ENCODE results near the gene CLIC1.

Gene CLIC1

DNA sequence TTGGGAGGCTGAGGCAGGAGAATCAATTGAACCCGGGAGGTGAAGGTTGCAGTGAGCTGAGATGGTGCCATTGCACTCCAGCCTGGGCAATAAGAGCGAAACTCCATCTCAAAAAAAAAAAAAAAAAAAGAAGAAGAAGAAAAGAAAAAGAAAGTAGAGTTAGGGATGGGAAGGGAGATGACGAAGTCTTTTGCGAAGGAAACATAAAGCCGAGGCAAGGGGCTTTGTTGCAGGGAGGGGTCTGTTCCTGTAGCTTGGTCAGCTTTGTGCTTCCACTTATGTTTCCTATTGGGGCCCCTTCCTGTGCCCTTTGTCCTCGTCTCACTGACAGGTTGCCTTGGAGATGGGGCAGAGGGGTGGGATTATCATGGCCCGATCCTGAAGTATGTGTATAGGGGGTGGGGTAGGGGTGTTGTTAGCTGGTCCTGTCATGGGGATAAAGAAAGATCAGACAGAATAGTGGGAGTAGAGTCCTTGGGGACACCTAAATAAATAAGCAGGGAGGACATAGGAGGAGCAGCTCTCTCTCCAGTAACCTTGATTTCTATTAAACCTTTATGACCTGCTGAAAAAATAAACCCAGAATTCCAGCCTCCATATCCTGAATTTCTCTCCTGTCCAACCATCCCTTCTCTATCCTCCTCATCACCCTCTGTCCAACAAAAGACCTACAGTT lies 1.1 kb upstream of the CLIC1 start:
- FAIRE-seq, result no peak
- no peak for DNase-seq (ENCODE audit: insufficient read length, low spot score)
- TF ChIP-seq, protein P1, sequence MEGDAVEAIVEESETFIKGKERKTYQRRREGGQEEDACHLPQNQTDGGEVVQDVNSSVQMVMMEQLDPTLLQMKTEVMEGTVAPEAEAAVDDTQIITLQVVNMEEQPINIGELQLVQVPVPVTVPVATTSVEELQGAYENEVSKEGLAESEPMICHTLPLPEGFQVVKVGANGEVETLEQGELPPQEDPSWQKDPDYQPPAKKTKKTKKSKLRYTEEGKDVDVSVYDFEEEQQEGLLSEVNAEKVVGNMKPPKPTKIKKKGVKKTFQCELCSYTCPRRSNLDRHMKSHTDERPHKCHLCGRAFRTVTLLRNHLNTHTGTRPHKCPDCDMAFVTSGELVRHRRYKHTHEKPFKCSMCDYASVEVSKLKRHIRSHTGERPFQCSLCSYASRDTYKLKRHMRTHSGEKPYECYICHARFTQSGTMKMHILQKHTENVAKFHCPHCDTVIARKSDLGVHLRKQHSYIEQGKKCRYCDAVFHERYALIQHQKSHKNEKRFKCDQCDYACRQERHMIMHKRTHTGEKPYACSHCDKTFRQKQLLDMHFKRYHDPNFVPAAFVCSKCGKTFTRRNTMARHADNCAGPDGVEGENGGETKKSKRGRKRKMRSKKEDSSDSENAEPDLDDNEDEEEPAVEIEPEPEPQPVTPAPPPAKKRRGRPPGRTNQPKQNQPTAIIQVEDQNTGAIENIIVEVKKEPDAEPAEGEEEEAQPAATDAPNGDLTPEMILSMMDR (IDR thresholded peaks at IDR 0.05; ENCODE audit: insufficient read depth, missing control alignments), result no peak

DNA sequence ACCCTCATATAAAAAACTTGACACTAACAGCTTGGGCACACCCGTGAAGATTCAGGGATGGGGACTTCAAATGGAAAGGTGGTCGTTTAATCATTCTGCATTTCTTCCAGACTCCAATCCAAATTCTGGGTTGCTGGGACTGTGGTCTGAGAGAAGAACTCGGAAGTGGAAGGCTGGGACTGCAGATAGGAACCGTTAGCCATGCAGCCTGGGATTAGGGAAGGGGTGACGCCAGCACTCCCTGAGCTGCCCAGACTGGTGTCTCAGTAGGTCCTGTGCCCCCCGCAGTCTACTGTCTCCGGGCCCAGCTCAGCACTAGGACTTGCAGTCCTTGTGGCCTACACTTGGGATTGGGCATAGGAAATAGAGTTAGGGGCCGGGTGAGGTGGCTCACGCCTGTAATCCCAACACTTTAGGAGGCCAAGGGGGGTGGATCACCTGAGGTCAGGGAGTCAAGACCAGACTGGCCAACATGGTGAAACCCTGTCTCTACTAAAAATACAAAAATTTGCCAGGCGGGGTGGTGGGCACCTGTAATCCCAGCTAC lies 511 bp upstream of the CLIC1 start:
- no peak for FAIRE-seq
- no peak for DNase-seq (ENCODE audit: insufficient read length, low spot score)
- TF ChIP-seq, protein P1 (IDR thresholded peaks at IDR 0.05; ENCODE audit: insufficient read depth, missing control alignments), result no peak

DNA sequence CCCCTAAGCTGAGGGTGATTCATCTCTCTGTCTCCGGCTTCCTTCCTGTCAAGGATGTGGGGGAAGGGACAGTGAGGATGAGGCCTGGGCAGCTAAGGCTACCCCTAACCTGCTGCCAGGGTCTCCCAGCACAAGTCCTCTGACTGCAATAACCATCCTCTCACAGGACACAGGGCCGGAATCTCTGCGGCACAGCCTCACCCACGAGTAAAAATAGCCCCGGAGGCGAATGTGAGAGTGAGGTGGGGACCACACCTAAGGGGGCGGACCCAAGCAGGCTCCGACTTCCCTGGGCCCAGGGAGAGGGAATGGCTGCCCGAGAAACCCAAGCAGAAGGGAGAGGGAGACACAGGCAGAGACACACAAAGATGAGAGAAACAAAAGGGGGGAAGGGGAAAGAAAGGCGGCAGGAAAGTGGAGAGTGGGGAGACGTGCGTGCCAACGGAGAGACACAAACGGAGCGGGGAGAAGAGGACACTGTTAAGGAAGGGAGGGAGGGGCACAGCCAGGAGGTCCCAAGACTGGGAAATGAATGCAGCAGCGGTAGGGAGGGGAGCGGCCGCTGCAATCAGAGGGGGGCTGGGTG lies 1.4 kb downstream of the CLIC1 start:
- DNase-seq (ENCODE audit: insufficient read length, low spot score), result no peak
- TF ChIP-seq, protein P1 (IDR thresholded peaks at IDR 0.05; ENCODE audit: insufficient read depth, missing control alignments), result no peak
- no peak for FAIRE-seq

DNA sequence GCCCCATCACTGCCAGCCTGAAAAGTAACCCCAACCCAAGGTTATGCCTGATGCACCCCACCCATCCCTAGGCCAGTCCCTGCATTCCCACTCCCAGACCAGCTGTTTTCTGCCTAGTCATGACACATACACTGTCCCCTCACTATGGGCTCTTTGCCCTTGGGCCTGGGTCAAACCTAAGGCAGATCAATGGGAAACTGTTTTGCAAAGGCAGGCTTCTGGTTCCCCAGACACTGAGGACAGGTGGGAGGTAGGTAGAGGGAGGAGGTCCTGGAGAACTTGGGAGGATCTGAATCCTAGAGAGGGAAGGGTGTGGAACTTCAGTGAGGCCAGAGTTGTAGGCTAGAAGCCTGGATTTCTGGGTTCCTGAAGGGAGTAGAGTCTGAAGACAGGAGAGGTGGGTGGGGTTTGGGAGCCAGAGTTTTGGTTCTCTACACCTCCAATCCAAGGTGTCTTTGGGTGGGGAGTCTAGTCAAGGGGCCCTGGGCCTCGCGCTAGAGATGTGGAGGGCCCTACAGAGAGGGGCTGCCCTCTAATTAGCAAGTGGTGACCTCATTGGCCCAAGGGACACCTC lies 2.0 kb downstream of the CLIC1 start:
- FAIRE-seq (no peak), DNase-seq (ENCODE audit: insufficient read length, low spot score) (no peak)
- TF ChIP-seq, protein P1 (IDR thresholded peaks at IDR 0.05; ENCODE audit: insufficient read depth, missing control alignments), result no peak

DNA sequence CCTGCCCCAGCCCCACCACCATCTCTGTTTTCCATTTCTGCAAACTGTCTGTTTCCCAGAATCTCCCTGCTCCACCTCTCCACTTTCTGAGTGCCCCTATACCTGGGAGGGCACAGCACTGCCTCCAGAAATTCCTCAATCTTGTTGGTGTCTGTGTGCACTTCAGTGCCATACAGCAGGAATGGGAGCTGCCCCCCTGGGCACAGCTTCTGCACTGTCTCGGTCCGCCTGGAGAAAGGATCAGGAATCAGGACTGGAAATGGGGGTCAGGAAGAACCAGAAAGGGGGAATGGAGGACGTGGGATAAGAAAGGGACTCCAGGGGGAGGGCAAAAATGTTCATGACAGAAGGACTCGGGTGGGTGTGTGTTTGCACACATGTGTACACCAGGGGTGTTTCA lies 2.6 kb downstream of the CLIC1 start:
- DNase-seq (ENCODE audit: insufficient read length, low spot score) (no peak), FAIRE-seq (no peak)
- TF ChIP-seq, protein P1 (IDR thresholded peaks at IDR 0.05; ENCODE audit: insufficient read depth, missing control alignments), result no peak

DNA sequence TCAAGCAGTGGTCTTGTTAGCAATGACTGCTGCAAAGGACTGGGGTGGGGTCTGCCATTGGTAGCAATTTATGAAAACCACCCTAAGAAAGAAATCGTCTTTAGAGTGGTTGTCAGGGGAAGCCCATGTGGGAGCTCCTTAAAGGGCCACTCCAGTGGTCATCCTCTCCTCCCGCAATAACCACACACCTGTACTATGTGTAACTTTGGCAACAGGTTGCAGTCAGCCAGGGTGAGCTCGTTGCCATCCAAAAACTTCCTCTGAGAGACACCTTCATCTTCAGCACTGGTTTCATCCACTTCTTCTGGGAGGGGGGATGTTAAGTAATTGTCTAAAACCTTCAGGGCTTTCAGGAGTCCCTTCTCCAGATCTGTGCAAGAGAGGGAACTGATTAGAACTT lies 4.3 kb downstream of the CLIC1 start:
- no peak for FAIRE-seq
- TF ChIP-seq, protein P1 (IDR thresholded peaks at IDR 0.05; ENCODE audit: insufficient read depth, missing control alignments), result no peak
- DNase-seq (ENCODE audit: insufficient read length, low spot score), result no peak

DNA sequence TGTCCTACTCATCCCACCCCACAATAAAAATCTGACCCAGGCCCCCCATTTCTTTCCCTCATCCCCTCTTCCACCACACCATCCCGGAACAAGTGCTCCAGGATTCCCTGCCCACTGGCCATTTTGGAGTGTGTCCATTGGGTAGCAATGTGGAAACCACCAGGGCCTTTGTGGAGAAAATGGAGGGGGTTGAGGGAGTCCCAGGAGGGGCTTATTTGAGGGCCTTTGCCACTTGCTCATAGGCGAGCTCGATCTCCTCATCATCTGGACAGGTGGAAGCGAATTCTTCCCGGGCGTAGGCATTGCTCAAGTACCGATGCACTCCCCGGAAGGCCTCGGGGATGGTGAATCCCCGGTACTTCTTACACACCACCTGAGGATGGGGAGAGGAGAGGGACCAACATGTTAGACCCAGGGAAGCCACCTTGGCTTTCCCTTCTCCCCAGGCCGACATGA lies 5.7 kb downstream of the CLIC1 start:
- TF ChIP-seq, protein P1 (IDR thresholded peaks at IDR 0.05; ENCODE audit: insufficient read depth, missing control alignments), result no peak
- no peak for DNase-seq (ENCODE audit: insufficient read length, low spot score)
- FAIRE-seq, result no peak
